HEK293 (cell line): ENCODE measurements around the gene SSH3.

Experiments used
- CTCF ChIA-PET: fragments of 350-600 bp; formaldehyde crosslinking; extraction: SDS; loops from one replicate; lab custom pipeline; 2021; ENCODE audit warnings: antibody characterized with exemption; lab: Yijun Ruan, JAX
- POLR2A ChIA-PET: fragments of 300-600 bp; formaldehyde crosslinking; extraction: SDS; loops from one replicate; lab custom pipeline; 2020; ENCODE audit warnings: antibody characterized with exemption, inconsistent platforms; lab: Yijun Ruan, JAX
- H3K27ac ChIP-seq: fragments of 200-500 bp; sonication (Bioruptor generic); 2 replicates; pipeline ENCODE4 v1.5.1; 2014; ENCODE audit warnings: low read depth, low read length, control low read depth, inconsistent platforms; ENCODE audit errors: extremely low read depth
- H3K36me3 ChIP-seq, 2 experiments: fragments of 200-500 bp in 1 of 2; sonication (Bioruptor generic) in 1 of 2; 1 replicate in 1 of 2; 2 replicates in 1 of 2; pipeline ENCODE4 v1.5.1; 2014 to 2017; ENCODE audit warnings: inconsistent platforms in 2 of 2, low read length in 2 of 2; ENCODE audit not compliant: control insufficient read depth in 2 of 2, insufficient read depth in 1 of 2
- H3K4me1 ChIP-seq: fragments of 200-500 bp; sonication (Bioruptor generic); 2 replicates; pipeline ENCODE4 v1.5.1; 2014; ENCODE audit warnings: mild to moderate bottlenecking, low read length, inconsistent platforms; ENCODE audit not compliant: control insufficient read depth, insufficient read depth
- H3K4me3 ChIP-seq: 2 replicates; pipeline ENCODE4 v1.5.1; 2011; ENCODE audit warnings: low read depth, mild to moderate bottlenecking, control low read depth, low read length, moderate library complexity
- H3K9me3 ChIP-seq: fragments of 200-500 bp; sonication (Bioruptor generic); 2 replicates; pipeline ENCODE4 v1.5.1; 2014; ENCODE audit warnings: low read depth, low read length, inconsistent platforms; ENCODE audit not compliant: control insufficient read depth, insufficient read depth
- HOXA7 ChIP-seq: sonication (generic); formaldehyde crosslinking; IDR thresholded peaks from 2 replicates; pipeline ENCODE4 v1.8.1; 2022; ENCODE audit warnings: missing genetic modification reagents, borderline replicate concordance
- HOXD13 ChIP-seq: sonication (generic); formaldehyde crosslinking; IDR thresholded peaks from 2 replicates; pipeline ENCODE4 v1.8.0; 2022; ENCODE audit warnings: missing genetic modification reagents, borderline replicate concordance
- KLF1 ChIP-seq: fragments of 450-650 bp; formaldehyde crosslinking; IDR thresholded peaks from 2 replicates; pipeline ENCODE4 v1.5.1; 2016; ENCODE audit warnings: missing biosample characterization, missing genetic modification characterization
- KLF16 ChIP-seq: fragments of 450-650 bp; formaldehyde crosslinking; IDR thresholded peaks from 2 replicates; pipeline ENCODE4 v1.5.1; 2017; ENCODE audit warnings: missing biosample characterization, missing genetic modification characterization
- PRDM2 ChIP-seq: fragments of 450-650 bp; formaldehyde crosslinking; IDR thresholded peaks from 2 replicates; pipeline ENCODE4 v1.5.1; 2016; ENCODE audit warnings: missing biosample characterization, missing genetic modification characterization, borderline replicate concordance
- REST ChIP-seq: fragments of 450-650 bp; formaldehyde crosslinking; IDR thresholded peaks from 2 replicates; pipeline ENCODE4 v1.5.1; 2016; ENCODE audit warnings: missing biosample characterization, missing genetic modification characterization
- ZBTB17 ChIP-seq: fragments of 450-650 bp; formaldehyde crosslinking; IDR thresholded peaks from 2 replicates; pipeline ENCODE4 v1.5.1; 2016; ENCODE audit warnings: missing biosample characterization, missing genetic modification characterization
- ZBTB44 ChIP-seq: fragments of 450-650 bp; IDR thresholded peaks from 2 replicates; pipeline ENCODE4 v1.5.1; 2018; ENCODE audit warnings: missing biosample characterization, mild to moderate bottlenecking, missing genetic modification characterization
- ZNF175 ChIP-seq: fragments of 450-650 bp; formaldehyde crosslinking; IDR thresholded peaks from 2 replicates; pipeline ENCODE4 v1.5.1; 2016; ENCODE audit warnings: missing biosample characterization, missing genetic modification characterization
- ZNF280C ChIP-seq: fragments of 450-650 bp; formaldehyde crosslinking; IDR thresholded peaks from 2 replicates; pipeline ENCODE4 v1.5.1; 2016; ENCODE audit warnings: missing biosample characterization, missing genetic modification characterization
- ZNF302 ChIP-seq: fragments of 450-650 bp; formaldehyde crosslinking; IDR thresholded peaks from 2 replicates; pipeline ENCODE4 v1.5.1; 2016; ENCODE audit warnings: missing biosample characterization, missing genetic modification characterization, low read depth
- ZNF544 ChIP-seq: fragments of 450-650 bp; formaldehyde crosslinking; IDR thresholded peaks from 2 replicates; pipeline ENCODE4 v1.5.0; 2017; ENCODE audit warnings: missing biosample characterization, missing genetic modification characterization
- ZNF558 ChIP-seq: fragments of 450-650 bp; formaldehyde crosslinking; IDR thresholded peaks from 2 replicates; pipeline ENCODE4 v1.5.1; 2016; ENCODE audit warnings: missing biosample characterization, missing genetic modification characterization
- ZNF610 ChIP-seq: fragments of 450-650 bp; formaldehyde crosslinking; IDR thresholded peaks from 2 replicates; pipeline ENCODE4 v1.5.1; 2016; ENCODE audit warnings: missing biosample characterization, missing genetic modification characterization, borderline replicate concordance
- ZNF677 ChIP-seq: fragments of 450-650 bp; IDR thresholded peaks from 2 replicates; pipeline ENCODE4 v1.5.0; 2018; ENCODE audit warnings: missing biosample characterization, mild to moderate bottlenecking, missing genetic modification characterization, moderate library complexity
- ZSCAN18 ChIP-seq: fragments of 450-650 bp; formaldehyde crosslinking; IDR thresholded peaks from 2 replicates; pipeline ENCODE4 v1.5.1; 2016; ENCODE audit warnings: missing biosample characterization, missing genetic modification characterization
- ZSCAN30 ChIP-seq: fragments of 450-650 bp; IDR thresholded peaks from 2 replicates; pipeline ENCODE4 v1.5.1; 2018; ENCODE audit warnings: missing biosample characterization, mild to moderate bottlenecking, missing genetic modification characterization, moderate library complexity

The SSH3 gene

GRCh38 chr11:67306769-67307544 is 3.6 kb downstream of the SSH3 start:
- Histone ChIP-seq H3K4me3 (no peak overlapping the region), H3K36me3 (peaks cover 0 to 47% of the 10 kb centered on the region in 2 experiments; a peak in 1 of 3 replicates), H3K27ac (no peak overlapping the region), H3K9me3 (no peaks in the 10 kb centered on the region), H3K4me1 (no peaks in the 10 kb centered on the region)
- POLR2A ChIA-PET: no interaction called here
- CTCF ChIA-PET: interaction anchor here (0.8 to 1.1 kb wide), 2 partner anchors 15 to 44 kb away, joined by 3 read pairs; no protein-coding TSS in a partner anchor
- no peak for TF ChIP-seq REST (tag by site-specific recombination)
- TF ChIP-seq ZBTB44 (tag by site-specific recombination): no peak
- TF ChIP-seq HOXA7 (CRISPR knock-in tag): no peak
- no peak for TF ChIP-seq ZNF175 (tag by site-specific recombination)
- TF ChIP-seq KLF1 (tag by site-specific recombination): no peak
- no peak for TF ChIP-seq ZNF544 (tag by site-specific recombination)
- no peak for TF ChIP-seq ZNF302 (tag by site-specific recombination)
- TF ChIP-seq ZBTB17 (tag by site-specific recombination): no peak
- no peak for TF ChIP-seq HOXD13
- no peak for TF ChIP-seq PRDM2
- no peak for TF ChIP-seq ZSCAN30 (tag by site-specific recombination)
- TF ChIP-seq KLF16 (tag by site-specific recombination): no peak
- TF ChIP-seq ZNF558: no peak
- no peak for TF ChIP-seq ZSCAN18 (tag by site-specific recombination)
- no peak for TF ChIP-seq ZNF677
- no peak for TF ChIP-seq ZNF280C (tag by site-specific recombination)
- TF ChIP-seq ZNF610: no peak
